ENCODE measurements around the gene FUT8.

The FUT8 gene

DNA sequence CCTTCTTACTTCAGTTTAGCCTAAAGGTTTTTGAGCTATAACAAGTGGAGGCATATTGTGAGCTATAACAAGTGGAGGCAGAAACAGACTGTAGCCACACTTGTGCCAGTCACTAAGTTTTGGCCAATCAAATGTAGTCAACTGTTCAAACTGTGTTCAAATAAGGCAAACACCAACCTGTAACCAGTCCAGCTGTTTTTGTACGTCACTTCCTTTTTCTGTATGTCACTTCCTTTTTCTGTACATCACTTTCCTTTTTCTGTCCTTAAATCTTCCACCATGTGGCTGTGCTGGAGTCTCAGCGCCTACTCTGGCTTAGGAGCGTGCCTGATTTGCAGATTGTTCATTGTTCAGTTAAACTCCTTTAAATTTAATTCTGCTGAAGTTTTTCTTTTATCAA, 79.7 kb downstream of the FUT8 start:
- Histone ChIP-seq H3K4me1 (ENCODE audit: low read depth, poor library complexity, severe bottlenecking) (no peaks in the 10 kb centered on the region), H4K20me1 (ENCODE audit: insufficient read depth) (no peaks in the 10 kb centered on the region), H3K27ac (no peak overlapping the region), H2AFZ (ENCODE audit: low read depth) (no peak overlapping the region), H3K27me3 (ENCODE audit: insufficient read depth, low read depth) (no peaks in the 10 kb centered on the region), H3K4me3 (IDR thresholded peaks at IDR 0.05; ENCODE audit: insufficient read depth, low read depth, low read length) (no peak overlapping the region), H3K9ac (no peak overlapping the region), H3K79me2 (ENCODE audit: insufficient read depth, low read depth) (no peaks in the 10 kb centered on the region), H3K36me3 (ENCODE audit: insufficient read depth) (no peaks in the 10 kb centered on the region), H3K4me2 (no peak overlapping the region)
- TF ChIP-seq, protein P1, sequence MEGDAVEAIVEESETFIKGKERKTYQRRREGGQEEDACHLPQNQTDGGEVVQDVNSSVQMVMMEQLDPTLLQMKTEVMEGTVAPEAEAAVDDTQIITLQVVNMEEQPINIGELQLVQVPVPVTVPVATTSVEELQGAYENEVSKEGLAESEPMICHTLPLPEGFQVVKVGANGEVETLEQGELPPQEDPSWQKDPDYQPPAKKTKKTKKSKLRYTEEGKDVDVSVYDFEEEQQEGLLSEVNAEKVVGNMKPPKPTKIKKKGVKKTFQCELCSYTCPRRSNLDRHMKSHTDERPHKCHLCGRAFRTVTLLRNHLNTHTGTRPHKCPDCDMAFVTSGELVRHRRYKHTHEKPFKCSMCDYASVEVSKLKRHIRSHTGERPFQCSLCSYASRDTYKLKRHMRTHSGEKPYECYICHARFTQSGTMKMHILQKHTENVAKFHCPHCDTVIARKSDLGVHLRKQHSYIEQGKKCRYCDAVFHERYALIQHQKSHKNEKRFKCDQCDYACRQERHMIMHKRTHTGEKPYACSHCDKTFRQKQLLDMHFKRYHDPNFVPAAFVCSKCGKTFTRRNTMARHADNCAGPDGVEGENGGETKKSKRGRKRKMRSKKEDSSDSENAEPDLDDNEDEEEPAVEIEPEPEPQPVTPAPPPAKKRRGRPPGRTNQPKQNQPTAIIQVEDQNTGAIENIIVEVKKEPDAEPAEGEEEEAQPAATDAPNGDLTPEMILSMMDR (conservative IDR thresholded peaks at IDR 0.05; ENCODE audit: low read depth, low read length) = no peak

DNA sequence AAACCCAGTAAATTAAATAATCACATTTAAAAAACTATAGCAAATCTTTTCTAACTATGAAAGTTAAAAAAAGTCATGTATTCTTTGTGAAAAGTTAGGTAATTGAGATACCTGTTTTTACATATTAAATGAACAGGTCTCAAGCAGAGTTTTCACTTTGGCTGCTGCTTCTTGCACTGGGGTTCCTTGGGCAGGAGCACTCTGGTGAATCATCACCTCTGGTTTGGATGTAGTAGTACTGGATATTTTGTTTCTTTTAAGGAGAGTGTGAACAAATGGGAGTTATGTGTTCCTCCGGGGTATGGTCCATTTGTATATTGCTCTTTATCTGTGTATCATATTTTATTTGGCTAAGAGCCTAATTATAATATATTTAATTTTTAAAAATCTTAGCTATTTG, 82.7 kb downstream of the FUT8 start:
- TF ChIP-seq, protein P1 (conservative IDR thresholded peaks at IDR 0.05; ENCODE audit: low read depth, low read length) = no peak
- H2AFZ ChIP-seq (ENCODE audit: low read depth) = no peak overlapping the region
- no peaks in the 10 kb centered on the region for H3K4me1 ChIP-seq (ENCODE audit: low read depth, poor library complexity, severe bottlenecking)
- no peak overlapping the region for H3K4me2 ChIP-seq
- no peak overlapping the region for H3K9ac ChIP-seq
- no peaks in the 10 kb centered on the region for H3K27me3 ChIP-seq (ENCODE audit: insufficient read depth, low read depth)
- no peaks in the 10 kb centered on the region for H3K79me2 ChIP-seq (ENCODE audit: insufficient read depth, low read depth)
- no peak overlapping the region for H3K4me3 ChIP-seq (IDR thresholded peaks at IDR 0.05; ENCODE audit: insufficient read depth, low read depth, low read length)
- H3K36me3 ChIP-seq (ENCODE audit: insufficient read depth) = no peaks in the 10 kb centered on the region
- no peak overlapping the region for H3K27ac ChIP-seq
- no peaks in the 10 kb centered on the region for H4K20me1 ChIP-seq (ENCODE audit: insufficient read depth)

DNA sequence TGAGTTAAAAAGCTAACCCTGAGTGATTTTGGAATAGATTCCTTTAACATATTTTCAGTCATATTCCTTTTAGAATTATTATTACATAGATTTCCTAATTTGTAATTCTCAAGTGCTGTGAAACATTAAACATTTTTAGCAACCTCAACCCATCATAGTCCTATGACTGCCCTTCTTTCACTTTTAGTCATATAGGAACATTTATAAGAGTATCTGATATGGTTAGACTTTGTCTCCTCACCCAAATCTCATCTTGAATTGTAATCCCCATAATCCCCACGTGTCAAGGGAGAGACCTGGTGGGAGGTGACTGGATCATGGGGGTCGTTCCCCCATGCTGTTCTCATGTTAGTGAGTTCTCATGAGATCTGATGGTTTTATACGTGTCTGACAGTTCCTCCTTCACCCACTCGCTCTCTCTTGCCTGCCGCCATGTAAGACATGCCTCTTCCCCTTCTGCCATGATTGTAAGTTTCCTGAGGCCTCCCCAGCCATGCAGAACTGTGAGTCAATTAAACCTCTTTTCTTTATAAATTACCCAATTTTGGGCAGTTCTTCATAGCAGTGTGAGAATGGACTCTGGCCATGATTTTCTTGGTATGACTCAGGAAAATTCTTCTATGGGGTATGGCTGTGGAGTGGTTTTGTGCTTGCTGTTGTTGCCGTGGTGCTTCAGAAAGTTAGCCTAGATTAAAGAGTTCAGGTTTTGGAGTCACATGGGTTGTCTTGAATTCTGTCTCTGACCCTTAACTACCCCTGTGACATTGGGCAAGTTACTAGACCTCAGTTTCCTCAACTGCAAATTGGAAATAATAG, 83.9 kb downstream of the FUT8 start:
- no peaks in the 10 kb centered on the region for H3K79me2 ChIP-seq (ENCODE audit: insufficient read depth, low read depth)
- TF ChIP-seq, protein P1 (conservative IDR thresholded peaks at IDR 0.05; ENCODE audit: low read depth, low read length) = no peak
- H3K36me3 ChIP-seq (ENCODE audit: insufficient read depth) = no peaks in the 10 kb centered on the region
- H3K27ac ChIP-seq = no peak overlapping the region
- H3K4me3 ChIP-seq (IDR thresholded peaks at IDR 0.05; ENCODE audit: insufficient read depth, low read depth, low read length) = no peak overlapping the region
- H3K27me3 ChIP-seq (ENCODE audit: insufficient read depth, low read depth) = no peaks in the 10 kb centered on the region
- no peak overlapping the region for H3K4me2 ChIP-seq
- H3K4me1 ChIP-seq (ENCODE audit: low read depth, poor library complexity, severe bottlenecking) = peaks cover 1% of the 10 kb centered on the region
- no peaks in the 10 kb centered on the region for H4K20me1 ChIP-seq (ENCODE audit: insufficient read depth)
- H2AFZ ChIP-seq (ENCODE audit: low read depth) = no peak overlapping the region
- no peak overlapping the region for H3K9ac ChIP-seq

DNA sequence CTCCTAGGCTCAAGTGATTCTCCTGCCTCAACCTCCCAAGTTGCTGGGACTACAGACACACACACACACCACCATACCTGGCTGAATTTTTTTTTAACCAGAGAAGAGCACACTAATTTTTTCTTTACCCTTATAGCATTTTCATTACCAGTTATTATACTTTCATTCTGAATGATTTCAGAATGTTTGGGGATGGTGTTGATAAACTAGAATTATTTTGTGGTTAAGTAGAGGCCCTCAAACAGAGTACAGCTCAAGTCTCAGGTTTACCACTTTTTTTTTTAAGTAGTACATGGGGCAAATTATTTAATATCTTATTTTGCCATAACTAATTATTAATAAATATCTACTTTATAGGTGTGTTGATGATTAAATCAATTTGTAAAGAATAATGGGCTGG, 86.6 kb downstream of the FUT8 start:
- H3K79me2 ChIP-seq (ENCODE audit: insufficient read depth, low read depth) = no peaks in the 10 kb centered on the region

More for the DNA sequence above, 86.6 kb downstream of the FUT8 start:
- Histone ChIP-seq H3K4me1 (ENCODE audit: low read depth, poor library complexity, severe bottlenecking) (peaks cover 4% of the 10 kb centered on the region), H3K4me3 (IDR thresholded peaks at IDR 0.05; ENCODE audit: insufficient read depth, low read depth, low read length) (no peak overlapping the region), H3K27ac (no peak overlapping the region), H3K27me3 (ENCODE audit: insufficient read depth, low read depth) (no peaks in the 10 kb centered on the region), H3K9ac (no peak overlapping the region), H3K4me2 (no peak overlapping the region), H4K20me1 (ENCODE audit: insufficient read depth) (no peaks in the 10 kb centered on the region), H2AFZ (ENCODE audit: low read depth) (no peak overlapping the region), H3K36me3 (ENCODE audit: insufficient read depth) (no peaks in the 10 kb centered on the region)
- TF ChIP-seq, protein P1 (conservative IDR thresholded peaks at IDR 0.05; ENCODE audit: low read depth, low read length) = no peak
